GM18505 (cell line): ENCODE measurements around the gene ZDHHC9.

Experiments
- ATAC-seq: cut with Tn5 transposase; IDR thresholded peaks from one replicate; pipeline ENCODE4 v1.9.1; 2021; ENCODE audit not compliant: unreplicated experiment
- POLR2A ChIP-seq: IDR thresholded peaks from 4 replicates; pipeline ENCODE4 v1.6.1; 2011; ENCODE audit warnings: borderline replicate concordance; ENCODE audit not compliant: insufficient read depth, insufficient read length; ENCODE audit errors: extremely low read depth

The ZDHHC9 gene

DNA sequence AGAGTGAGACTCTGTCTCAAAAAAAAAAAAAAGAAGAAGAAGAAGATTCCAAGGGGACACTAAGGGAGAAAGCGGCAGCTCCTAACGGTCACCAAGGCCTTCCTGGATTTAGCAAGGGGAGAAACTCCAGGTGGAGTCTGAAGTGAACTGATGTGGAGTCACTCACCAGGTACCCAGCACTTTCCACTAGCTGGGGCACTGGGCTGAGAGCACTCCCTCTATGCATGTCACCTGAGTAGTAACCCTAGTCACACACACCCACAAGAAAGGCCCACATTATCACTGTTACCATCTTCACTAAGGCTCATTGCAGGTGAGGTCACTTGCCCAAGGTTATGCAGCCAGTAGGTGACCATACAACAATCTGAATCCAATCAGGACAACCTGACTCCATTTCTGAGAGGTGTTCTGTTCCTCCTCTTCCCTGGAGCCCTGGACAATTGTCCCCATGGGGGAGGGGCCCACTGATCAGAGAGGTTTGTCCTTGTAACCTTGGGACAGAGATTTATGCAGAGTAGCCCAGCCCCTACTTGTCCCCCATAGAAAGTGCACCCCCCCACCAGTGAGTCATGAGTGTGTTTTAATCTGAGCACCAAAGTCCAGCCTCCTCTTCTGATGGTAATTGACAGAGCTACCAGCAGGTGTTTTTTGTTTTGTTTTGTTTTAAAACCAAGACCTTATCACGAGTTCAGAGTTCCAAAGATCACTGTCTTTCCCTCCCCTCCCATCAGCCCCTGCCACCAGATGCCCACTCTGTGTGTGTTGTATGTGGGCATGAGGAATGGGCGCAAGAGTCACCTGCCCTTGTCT, 69.8 kb downstream of the ZDHHC9 start:
- no peak for TF ChIP-seq POLR2A
- ATAC-seq, result no peak

DNA sequence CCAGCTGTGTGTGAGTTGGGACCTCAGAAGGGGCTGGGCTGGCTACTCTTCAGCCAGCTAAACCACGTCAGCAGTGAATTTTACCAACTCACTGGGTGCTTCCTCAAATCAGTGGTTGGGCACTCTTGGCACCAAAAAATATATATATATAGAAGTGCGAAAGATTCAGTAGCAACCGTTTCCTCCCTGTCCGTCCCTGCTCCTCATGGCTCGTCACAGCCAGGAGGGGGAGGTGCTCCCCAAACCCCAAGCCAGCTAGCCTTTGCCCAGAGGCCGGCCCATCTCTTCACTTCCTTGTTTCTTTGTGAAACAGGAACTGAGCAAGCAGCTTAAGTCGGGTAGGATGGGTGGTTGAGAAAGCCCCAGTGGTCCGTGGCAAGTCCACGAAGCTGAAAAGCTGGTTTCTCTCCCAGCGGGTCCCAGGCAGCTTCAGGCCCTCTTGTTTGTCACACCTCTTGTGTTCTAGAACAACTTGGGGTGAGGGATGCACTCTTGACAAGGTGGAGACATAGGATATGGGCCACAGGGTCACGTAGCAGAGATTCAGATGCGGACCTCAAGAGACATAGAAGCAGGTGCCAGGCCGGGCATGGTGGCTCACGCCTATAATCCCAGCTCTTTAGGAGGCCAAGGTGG, 70.8 kb downstream of the ZDHHC9 start:
- peak; percentile 72 for ATAC-seq
- peak; percentile 56 for TF ChIP-seq POLR2A

GRCh38 chrX:129771266-129771995, 72.3 kb downstream of the ZDHHC9 start:
- no peak for ATAC-seq
- TF ChIP-seq POLR2A, result no peak

DNA sequence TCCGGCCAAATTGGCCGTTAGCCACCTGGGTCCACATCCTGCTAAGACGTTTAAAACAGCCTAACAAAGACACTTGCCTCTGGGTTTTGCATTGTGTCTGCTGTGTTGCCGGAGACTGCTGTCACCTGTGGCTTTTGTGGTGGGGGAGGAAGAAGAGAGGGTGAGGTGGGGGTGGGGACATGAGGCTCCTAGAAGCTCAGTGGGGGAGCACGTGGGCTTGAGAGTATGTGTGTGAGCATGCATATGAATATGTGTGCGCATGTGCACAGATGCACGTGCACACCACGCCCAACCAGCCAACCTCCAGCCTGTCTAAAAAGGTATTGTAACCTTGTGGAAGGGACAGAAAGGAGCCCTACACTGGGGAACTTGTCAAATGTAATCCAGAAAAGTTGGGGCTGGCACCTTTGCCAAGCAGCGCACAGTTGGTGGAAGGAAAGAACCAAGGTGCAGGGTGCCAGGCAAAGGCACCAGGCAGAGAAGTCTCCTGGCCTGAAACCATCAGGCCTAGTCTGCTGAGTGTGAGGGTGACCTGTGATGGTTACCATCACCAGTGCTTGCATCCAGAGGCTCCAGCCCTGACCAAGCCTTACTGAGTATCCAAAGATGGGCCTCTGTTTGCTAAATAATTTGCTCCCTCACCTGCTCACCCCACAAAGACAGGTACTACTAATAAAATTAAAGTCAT, 74.1 kb downstream of the ZDHHC9 start:
- TF ChIP-seq POLR2A, result peak; percentile 32
- peak; percentile 39 for ATAC-seq

GRCh38 chrX:129768586-129769466, 74.9 kb downstream of the ZDHHC9 start:
- no peak for ATAC-seq
- no peak for TF ChIP-seq POLR2A

- no peak for TF ChIP-seq POLR2A
Observed at GRCh38 chrX:129768186-129768585, 75.5 kb downstream of the ZDHHC9 start.

DNA sequence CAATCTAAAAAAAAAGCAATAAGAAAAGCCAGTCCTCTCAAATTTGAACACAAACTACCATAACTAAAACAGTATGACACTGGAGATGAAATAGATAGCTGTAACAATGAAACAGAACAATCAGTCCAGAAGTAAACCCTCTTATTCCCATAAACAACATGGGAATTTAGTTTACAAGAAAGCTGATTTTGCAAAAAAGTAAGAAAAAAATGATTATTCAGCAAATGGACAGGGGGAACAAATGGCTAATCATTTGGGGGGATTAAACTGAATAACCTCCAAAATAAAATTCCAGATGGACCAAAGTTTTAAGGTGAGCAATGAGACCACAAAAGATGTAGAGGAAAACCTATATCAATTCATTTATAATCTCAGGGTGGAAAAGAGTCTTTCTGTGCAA, 80.0 kb downstream of the ZDHHC9 start:
- no peak for TF ChIP-seq POLR2A
- no peak for ATAC-seq

More at GRCh38 chrX:129768186-129768585, 75.5 kb downstream of the ZDHHC9 start:
- no peak for ATAC-seq

DNA sequence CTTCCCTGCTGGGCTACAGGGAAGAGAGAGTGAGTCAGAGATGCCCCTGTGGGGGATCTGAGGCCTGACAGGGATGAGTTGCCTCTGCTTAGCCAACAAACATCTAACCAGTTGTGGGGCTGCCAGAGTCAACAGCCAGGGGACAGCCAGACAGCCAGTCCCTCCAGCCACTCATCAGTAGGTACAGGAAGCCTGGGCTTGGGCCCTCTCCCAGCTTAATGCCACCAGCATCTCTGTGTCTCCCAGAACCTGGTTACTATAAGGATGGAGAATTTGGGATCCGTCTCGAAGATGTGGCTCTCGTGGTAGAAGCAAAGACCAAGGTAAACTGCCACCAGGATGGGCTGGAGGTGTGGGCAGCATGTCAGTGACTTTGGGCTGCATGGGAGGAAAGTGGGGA, 81.2 kb downstream of the ZDHHC9 start:
- no peak for ATAC-seq

GRCh38 chrX:129761596-129761995, 82.1 kb downstream of the ZDHHC9 start:
- no peak for TF ChIP-seq POLR2A
- no peak for ATAC-seq

More for the DNA sequence above, 81.2 kb downstream of the ZDHHC9 start:
- no peak for TF ChIP-seq POLR2A

DNA sequence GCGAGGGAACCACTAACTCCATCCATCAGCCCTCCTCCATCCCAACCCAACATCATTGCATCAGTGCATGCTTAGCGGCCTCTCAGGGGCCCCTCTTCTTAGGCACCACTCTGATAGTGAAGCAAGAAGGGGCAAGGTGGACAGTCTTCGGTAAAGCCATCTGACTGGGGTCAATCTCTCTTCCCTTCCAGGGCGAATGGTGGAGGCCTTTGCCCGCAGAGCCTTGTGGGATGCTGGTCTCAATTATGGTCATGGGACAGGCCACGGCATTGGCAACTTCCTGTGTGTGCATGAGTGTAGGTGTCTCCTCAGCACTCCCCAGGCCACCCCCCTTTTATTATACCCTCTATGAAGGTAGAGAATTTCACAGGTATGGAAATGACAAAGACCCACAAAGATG, 82.7 kb downstream of the ZDHHC9 start:
- ATAC-seq, result no peak
- TF ChIP-seq POLR2A, result no peak

DNA sequence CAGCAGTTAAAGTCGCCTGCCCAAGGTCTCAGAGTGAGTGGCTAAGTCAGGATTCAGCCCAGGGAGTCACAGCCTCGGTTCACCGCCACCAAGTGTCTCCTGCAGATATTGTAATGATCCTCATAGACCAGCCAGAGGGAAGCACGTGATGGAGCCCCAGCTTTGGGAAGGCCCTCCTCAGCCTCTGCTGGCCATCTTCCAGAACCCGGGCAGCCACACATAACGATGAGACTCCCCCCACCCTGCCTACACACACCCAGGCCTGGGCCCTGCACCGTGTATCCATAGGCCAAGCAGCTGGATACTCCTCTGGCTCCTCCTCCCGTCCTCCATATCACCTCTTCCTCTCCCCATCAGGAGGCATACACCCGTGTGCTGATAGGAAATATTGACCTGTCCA, 83.5 kb downstream of the ZDHHC9 start:
- no peak for ATAC-seq
- TF ChIP-seq POLR2A, result no peak

DNA sequence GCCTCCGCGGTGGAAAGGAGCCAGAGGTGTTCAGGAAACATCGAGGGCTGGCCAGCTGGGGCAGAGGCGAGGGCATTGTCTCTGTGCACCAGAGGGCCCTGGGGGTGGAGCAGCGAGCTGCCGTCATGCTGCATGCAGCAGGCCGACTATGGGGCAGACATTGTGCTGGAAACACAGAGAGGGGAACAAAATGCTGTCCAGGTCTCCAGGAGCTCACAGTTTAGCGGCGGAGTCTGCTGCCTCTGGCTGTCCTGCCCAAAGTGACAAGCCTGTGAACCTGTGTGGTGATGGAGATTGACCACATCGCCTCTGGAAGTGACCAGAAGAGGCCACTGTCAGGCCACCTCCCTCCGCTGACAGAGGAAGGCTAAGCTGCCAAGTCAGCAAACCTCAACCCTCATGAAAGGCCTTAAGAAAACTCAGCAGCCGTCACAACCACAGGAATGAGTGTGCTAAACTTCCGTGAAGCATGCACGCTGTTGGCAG, 84.1 kb downstream of the ZDHHC9 start:
- no peak for TF ChIP-seq POLR2A
- no peak for ATAC-seq

DNA sequence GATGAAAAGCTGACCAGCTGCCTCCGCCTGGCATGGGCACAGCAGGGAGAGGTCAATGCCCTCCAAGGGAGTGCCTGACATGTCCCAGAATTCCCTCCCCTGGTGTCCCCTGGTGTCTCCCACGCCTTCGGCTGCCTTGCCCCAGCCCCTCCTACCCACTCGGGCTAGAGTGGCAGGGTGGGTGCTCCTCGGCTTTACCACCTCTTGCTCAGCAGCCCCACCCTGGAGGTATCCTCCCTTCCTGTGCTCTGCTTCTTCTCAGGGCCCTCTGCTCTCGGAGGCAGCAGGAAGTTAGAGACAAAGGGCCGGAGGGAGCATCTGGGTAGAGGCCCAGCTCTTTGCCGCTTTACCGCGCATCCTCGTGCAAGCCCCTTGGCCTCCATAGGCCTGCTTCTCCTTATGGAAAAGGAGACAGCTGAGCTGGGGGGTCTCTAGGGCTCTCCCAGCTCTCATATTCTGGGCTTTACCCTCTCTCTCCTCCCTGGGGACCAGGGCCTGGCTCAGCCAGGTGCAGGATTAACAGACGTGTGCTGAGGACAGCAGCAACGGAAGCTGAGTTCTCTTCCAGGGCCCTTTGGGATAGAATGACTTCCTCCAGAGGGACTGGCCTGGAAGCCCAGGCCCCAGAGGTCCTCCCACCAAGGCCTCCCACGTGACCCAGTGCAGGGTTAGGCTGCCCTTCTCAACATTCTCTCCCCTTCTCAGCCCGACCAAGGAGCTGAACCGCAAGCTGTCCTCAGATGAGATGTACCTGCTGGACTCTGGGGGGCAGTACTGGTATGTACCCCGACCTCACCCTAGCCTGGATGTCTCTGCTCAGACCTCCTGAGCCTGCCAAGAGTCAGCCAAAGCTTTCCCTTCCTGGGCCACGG, 87.7 kb downstream of the ZDHHC9 start:
- no peak for TF ChIP-seq POLR2A
- ATAC-seq, result no peak
